ENCODE data around the gene XPO6. TPM values are rescaled to one million over a fixed set of nuclear protein-coding genes. Genes with fewer than 3 reads are reported as not detected.
A peak's percentile ranks its signal among the peaks of the same experiment; 100 is the strongest.

The XPO6 gene
- total and polyA plus RNA-seq, 4 donors, result 27.5 to 50.0 (median 36.0) TPM

GRCh38 chr16:28106467-28107215 lies 105.1 kb downstream of the XPO6 start:
- peaks cover 4 to 56% (median 45%) of the 10 kb centered on the region in 4 donors for H3K36me3 ChIP-seq (ENCODE audit: control insufficient read depth in 4 of 4, insufficient read depth in 3 of 4, low read depth in 1 of 4, low read length in 3 of 4)
- DNase-seq (ENCODE audit: low spot score), result no peak
- WGBS, result 78% methylated on average over 5 of the region's 5 CpGs
- H3K4me3 ChIP-seq (ENCODE audit: low read depth in 1 of 3, low read length in 3 of 3), result no peak overlapping the region
- H3K9ac ChIP-seq (ENCODE audit: low read depth in 1 of 2, low read length in 2 of 2), result no peak overlapping the region
- TF ChIP-seq CTCF (IDR thresholded peaks at IDR 0.05; ENCODE audit: low read depth, low read length, missing input control), result no peak
- TF ChIP-seq TAF1 (conservative IDR thresholded peaks at IDR 0.05), result no peak
- no peak for TF ChIP-seq EGR1 (IDR thresholded peaks at IDR 0.05; ENCODE audit: low read depth in 2 of 2)
- TF ChIP-seq ZBTB33 (IDR thresholded peaks at IDR 0.05), result no peak
- TF ChIP-seq FOXA2 (IDR thresholded peaks at IDR 0.05), result no peak
- TF ChIP-seq REST (IDR thresholded peaks at IDR 0.05), result no peak
- TF ChIP-seq ATF3 (IDR thresholded peaks at IDR 0.05), result no peak
- no peak for TF ChIP-seq YY1 (IDR thresholded peaks at IDR 0.05)
- no peak for TF ChIP-seq RXRA (IDR thresholded peaks at IDR 0.05)
- TF ChIP-seq FOXA1 (IDR thresholded peaks at IDR 0.05), result no peak
- TF ChIP-seq JUND (IDR thresholded peaks at IDR 0.05), result no peak
- no peak for TF ChIP-seq RAD21 (IDR thresholded peaks at IDR 0.05)
- no peaks in the 10 kb centered on the region for H3K27me3 ChIP-seq (ENCODE audit: control insufficient read depth in 4 of 4, insufficient read depth in 4 of 4, low read length in 3 of 4)
- peak overlapping the region in 1 of 2 donors; percentile 39 for H3K27ac ChIP-seq (ENCODE audit: low read depth in 1 of 2, low read length in 2 of 2)
- H3K4me1 ChIP-seq (ENCODE audit: control insufficient read depth in 4 of 4, insufficient read depth in 4 of 4, low read length in 3 of 4), result peaks cover 5 to 31% (median 28%) of the 10 kb centered on the region in 4 donors
- H3K9me3 ChIP-seq (ENCODE audit: control insufficient read depth in 4 of 4, low read length in 3 of 4), result no peaks in the 10 kb centered on the region

GRCh38 chr16:28105954-28106353 lies 105.8 kb downstream of the XPO6 start:
- no peak for DNase-seq (ENCODE audit: low spot score)
- H3K4me1 ChIP-seq (ENCODE audit: control insufficient read depth in 4 of 4, insufficient read depth in 4 of 4, low read length in 3 of 4), result peaks cover 5 to 31% (median 28%) of the 10 kb centered on the region in 4 donors
- WGBS, result 93% methylated on average over 7 of the region's 7 CpGs
- peak overlapping the region; percentile 43 to 55 for H3K27ac ChIP-seq (ENCODE audit: low read depth in 1 of 2, low read length in 2 of 2)
- TF ChIP-seq ZBTB33 (IDR thresholded peaks at IDR 0.05), result no peak
- no peak for TF ChIP-seq FOXA2 (IDR thresholded peaks at IDR 0.05)
- TF ChIP-seq REST (IDR thresholded peaks at IDR 0.05), result no peak
- no peak for TF ChIP-seq RAD21 (IDR thresholded peaks at IDR 0.05)
- no peak for TF ChIP-seq JUND (IDR thresholded peaks at IDR 0.05)
- no peak for TF ChIP-seq NR2F2 (IDR thresholded peaks at IDR 0.05)
- no peaks in the 10 kb centered on the region for H3K9me3 ChIP-seq (ENCODE audit: control insufficient read depth in 4 of 4, low read length in 3 of 4)
- peaks cover 10 to 60% (median 49%) of the 10 kb centered on the region in 4 donors for H3K36me3 ChIP-seq (ENCODE audit: control insufficient read depth in 4 of 4, insufficient read depth in 3 of 4, low read depth in 1 of 4, low read length in 3 of 4)
- H3K4me3 ChIP-seq (ENCODE audit: low read depth in 1 of 3, low read length in 3 of 3), result no peak overlapping the region
- no peaks in the 10 kb centered on the region for H3K27me3 ChIP-seq (ENCODE audit: control insufficient read depth in 4 of 4, insufficient read depth in 4 of 4, low read length in 3 of 4)
- no peak overlapping the region for H3K9ac ChIP-seq (ENCODE audit: low read depth in 1 of 2, low read length in 2 of 2)
